Aorta (tissue), 5 donors: ENCODE measurements around the gene C6orf163. TPM values are rescaled to one million over a fixed set of nuclear protein-coding genes. Genes with fewer than 3 reads are reported as not detected.

Experiments used
- ATAC-seq: fragments of 200-7000 bp; cut with Tn5 transposase; one replicate; pipeline ENCODE4 v1.9.1; 2022; ENCODE audit warnings: moderate library complexity; ENCODE audit not compliant: low FRiP score
- DNase-seq, 2 donors: peaks; one replicate each; pipeline ENCODE4 v3.0.0-alpha.2; 2020
- H3K27ac ChIP-seq, 2 donors: one replicate each; pipeline ENCODE4 v1.5.1; 2013; ENCODE audit warnings: low read length in 2 of 2, mild to moderate bottlenecking in 2 of 2, moderate library complexity in 2 of 2, control low read depth in 1 of 2, inconsistent platforms in 1 of 2, low read depth in 1 of 2
- H3K27me3 ChIP-seq, 2 donors: one replicate each; pipeline ENCODE4 v1.6.1; 2013; ENCODE audit warnings: control low read depth in 1 of 2, low read length in 1 of 2, mild to moderate bottlenecking in 1 of 2, moderate library complexity in 1 of 2; ENCODE audit not compliant: insufficient read depth in 2 of 2, control insufficient read depth in 1 of 2
- H3K36me3 ChIP-seq, 2 donors: one replicate each; pipeline ENCODE4 v1.6.1; 2013; ENCODE audit warnings: control low read depth in 1 of 2, low read length in 1 of 2, mild to moderate bottlenecking in 1 of 2; ENCODE audit not compliant: insufficient read depth in 2 of 2, control insufficient read depth in 1 of 2
- H3K4me1 ChIP-seq, 2 donors: one replicate each; pipeline ENCODE4 v1.6.1; 2013; ENCODE audit warnings: low read length in 2 of 2, control low read depth in 1 of 2, mild to moderate bottlenecking in 1 of 2, moderate library complexity in 1 of 2; ENCODE audit not compliant: insufficient read depth in 2 of 2, control insufficient read depth in 1 of 2
- H3K4me3 ChIP-seq, 2 donors: one replicate each; pipeline ENCODE4 v1.5.1; 2013; ENCODE audit warnings: low read length in 2 of 2, control low read depth in 1 of 2, mild to moderate bottlenecking in 1 of 2
- H3K9me3 ChIP-seq: one replicate; pipeline ENCODE4 v1.6.1; 2013; ENCODE audit warnings: mild to moderate bottlenecking, low read length; ENCODE audit not compliant: control insufficient read depth
- WGBS, 2 donors: extraction: QIAGEN DNeasy Blood & Tissue Kit; methylation state at CpG; one replicate each; pipeline ENCODE4 v1.1.7; 2013; 5-methylcytosine and 5-hydroxymethylcytosine counted together
- intact Hi-C, 2 donors: fragments of 100-400 bp; cut with DNase I; formaldehyde crosslinking; loops; one replicate each; pipeline versions ENCODE4 v1.14.2 to v1.15.0; 2022
- polyA plus RNA-seq, 2 donors: library from polyadenylated mRNA; stranded (reverse); fragments of 200-250 nt; gene quantifications; one replicate each; pipeline ENCODE4 v1.2.3, GENCODE V29; 2013
- total RNA-seq, 2 donors: library from RNA; stranded (reverse); fragmentation: NEBNext Ultra II Directional; extraction: Animal tissue kit (Norgen Biotek cat#: 25700); gene quantifications; one replicate each; pipeline ENCODE4 v1.2.1, GENCODE V29; 2021
- donor health status: healthy with polysubstance abuse.
- donor health status: Bipolar disorder and iron deficiency.
- donor health status: DM: no; HTN: no; CAD: no.
- donor health status: DM: no; HTN: no; CAD: no.
- donor health status: DM: yes; HTN: yes; CAD: no.

The C6orf163 gene
- total and polyA plus RNA-seq, 4 donors: 0.26 to 5.6 (median 4.2) TPM; not detected in 1

- no peak overlapping the region for H3K4me3 ChIP-seq
- DNase-seq (no peak), ATAC-seq (no peak)
- H3K27me3 ChIP-seq: no peaks in the 10 kb centered on the region
- WGBS, 2 donors: 72 to 81% methylated on average over 3 of the region's 3 CpGs
- intact Hi-C loops: no loop called here
- H3K36me3 ChIP-seq: no peaks in the 10 kb centered on the region
- no peaks in the 10 kb centered on the region for H3K4me1 ChIP-seq
- H3K27ac ChIP-seq: no peak overlapping the region
- H3K9me3 ChIP-seq: peaks cover 2% of the 10 kb centered on the region
Measured at GRCh38 chr6:87366899-87367298, 22.3 kb downstream of the C6orf163 start.

GRCh38 chr6:87373377-87373776 is 28.8 kb downstream of the C6orf163 start:
- intact Hi-C loops: no loop called here
- no peaks in the 10 kb centered on the region for H3K4me1 ChIP-seq

GRCh38 chr6:87375315-87375714 is 30.7 kb downstream of the C6orf163 start:
- H3K27ac ChIP-seq: no peak overlapping the region
- 94 to 96% methylated on average over 2 of the region's 2 CpGs for WGBS, 2 donors
- intact Hi-C loops: no loop called here
- H3K9me3 ChIP-seq: no peaks in the 10 kb centered on the region
- H3K4me1 ChIP-seq: no peaks in the 10 kb centered on the region
- no peaks in the 10 kb centered on the region for H3K27me3 ChIP-seq
- no peak overlapping the region for H3K4me3 ChIP-seq
- no peaks in the 10 kb centered on the region for H3K36me3 ChIP-seq
- ATAC-seq (no peak), DNase-seq (no peak)

More at GRCh38 chr6:87373377-87373776, 28.8 kb downstream of the C6orf163 start:
- Histone ChIP-seq H3K27me3 (no peaks in the 10 kb centered on the region), H3K27ac (no peak overlapping the region), H3K9me3 (no peaks in the 10 kb centered on the region), H3K36me3 (no peaks in the 10 kb centered on the region), H3K4me3 (no peak overlapping the region)
- ATAC-seq (no peak), DNase-seq (no peak)
- 95 to 100% methylated on average over 2 of the region's 2 CpGs for WGBS, 2 donors

- intact Hi-C loops: no loop called here
- Histone ChIP-seq H3K36me3 (no peaks in the 10 kb centered on the region), H3K27ac (no peak overlapping the region), H3K4me3 (no peak overlapping the region), H3K27me3 (no peaks in the 10 kb centered on the region), H3K9me3 (no peaks in the 10 kb centered on the region), H3K4me1 (no peaks in the 10 kb centered on the region)
- 96 to 97% methylated on average over 2 of the region's 2 CpGs for WGBS, 2 donors
- no peak for ATAC-seq
- no peak for DNase-seq
Measured at GRCh38 chr6:87376643-87377042, 32.0 kb downstream of the C6orf163 start.

GRCh38 chr6:87378947-87379346 is 34.3 kb downstream of the C6orf163 start:
- Histone ChIP-seq H3K9me3 (no peaks in the 10 kb centered on the region), H3K36me3 (no peaks in the 10 kb centered on the region), H3K27me3 (no peaks in the 10 kb centered on the region), H3K27ac (no peak overlapping the region), H3K4me3 (no peak overlapping the region), H3K4me1 (no peaks in the 10 kb centered on the region)
- ATAC-seq (no peak), DNase-seq (no peak)
- whole genome bisulfite sequencing, 2 donors: 85 to 88% methylated on average over 4 of the region's 4 CpGs
- intact Hi-C loops: no loop called here

- Histone ChIP-seq H3K4me1 (no peaks in the 10 kb centered on the region), H3K36me3 (no peaks in the 10 kb centered on the region), H3K27me3 (no peaks in the 10 kb centered on the region), H3K27ac (no peak overlapping the region), H3K4me3 (no peak overlapping the region), H3K9me3 (no peaks in the 10 kb centered on the region)
- no peak for DNase-seq
- WGBS, 2 donors: 81 to 86% methylated on average over 5 of the region's 5 CpGs
- no peak for ATAC-seq
- intact Hi-C loops: no loop called here
Measured at GRCh38 chr6:87382861-87383260, 38.2 kb downstream of the C6orf163 start.

GRCh38 chr6:87384038-87384437 is 39.4 kb downstream of the C6orf163 start:
- DNase-seq: no peak
- 24 to 26% methylated on average over 1 of the region's 1 CpG for WGBS, 2 donors
- intact Hi-C loops: no loop called here

GRCh38 chr6:87384449-87384848 is 39.8 kb downstream of the C6orf163 start:
- Histone ChIP-seq H3K4me1 (no peaks in the 10 kb centered on the region), H3K36me3 (no peaks in the 10 kb centered on the region), H3K27me3 (no peaks in the 10 kb centered on the region), H3K27ac (no peak overlapping the region), H3K9me3 (no peaks in the 10 kb centered on the region), H3K4me3 (no peak overlapping the region)
- no peak for ATAC-seq
- intact Hi-C loops: no loop called here
- no peak for DNase-seq
- WGBS, 2 donors: 74 to 75% methylated on average over 3 of the region's 3 CpGs

More at GRCh38 chr6:87384038-87384437, 39.4 kb downstream of the C6orf163 start:
- no peak overlapping the region for H3K4me3 ChIP-seq
- H3K27me3 ChIP-seq: no peaks in the 10 kb centered on the region
- H3K4me1 ChIP-seq: no peaks in the 10 kb centered on the region
- no peaks in the 10 kb centered on the region for H3K36me3 ChIP-seq
- no peak overlapping the region for H3K27ac ChIP-seq
- ATAC-seq: no peak
- no peaks in the 10 kb centered on the region for H3K9me3 ChIP-seq

GRCh38 chr6:87391334-87391733 is 46.7 kb downstream of the C6orf163 start:
- no peak overlapping the region for H3K27ac ChIP-seq
- H3K9me3 ChIP-seq: no peaks in the 10 kb centered on the region
- WGBS, 2 donors: 57 to 61% methylated on average over 3 of the region's 3 CpGs
- DNase-seq (no peak), ATAC-seq (no peak)
- no peaks in the 10 kb centered on the region for H3K36me3 ChIP-seq
- intact Hi-C loops: loop anchor here in 1 of 2 donors (5.0 kb wide), 2 partner anchors 81 to 254 kb away; partner anchors contain the start of gene SLC35A1
- no peaks in the 10 kb centered on the region for H3K4me1 ChIP-seq
- no peak overlapping the region for H3K4me3 ChIP-seq
- no peaks in the 10 kb centered on the region for H3K27me3 ChIP-seq
